SJSA1 (cell line): ENCODE data around the gene FERMT3. TPM values are rescaled to one million over a fixed set of nuclear protein-coding genes. Genes with fewer than 3 reads are reported as not detected.
A peak's percentile ranks its signal among the peaks of the same experiment; 100 is the strongest.

Source experiments
- DNase-seq, 2 experiments: peaks; one replicate each; pipeline ENCODE4 v3.0.0-alpha.2; 2015 to 2020; ENCODE audit warnings: low spot score in 2 of 2, low read depth in 1 of 2
- H3K27ac ChIP-seq: fragments of 250-450 bp; sonication (Bioruptor Pico); 2 replicates; pipeline ENCODE4 v1.5.1; 2020; ENCODE audit warnings: mild to moderate bottlenecking, moderate library complexity
- H3K27me3 ChIP-seq: fragments of 250-450 bp; sonication (Bioruptor Pico); replicated peaks from 2 replicates; pipeline ENCODE4 v1.5.1; 2020; ENCODE audit warnings: mild to moderate bottlenecking, moderate library complexity
- H3K36me3 ChIP-seq: fragments of 250-450 bp; sonication (Bioruptor Pico); 2 replicates; pipeline ENCODE4 v1.5.1; 2020; ENCODE audit warnings: mild to moderate bottlenecking
- H3K4me1 ChIP-seq: fragments of 250-450 bp; sonication (Bioruptor Pico); replicated peaks from 2 replicates; pipeline ENCODE4 v1.6.1; 2021; ENCODE audit warnings: mild to moderate bottlenecking
- H3K4me3 ChIP-seq: fragments of 250-450 bp; sonication (Bioruptor Pico); 2 replicates; pipeline ENCODE4 v1.5.1; 2020; ENCODE audit warnings: mild to moderate bottlenecking
- H3K9me3 ChIP-seq: fragments of 250-450 bp; sonication (Bioruptor Pico); replicated peaks from 2 replicates; pipeline ENCODE4 v1.5.1; 2020; ENCODE audit warnings: mild to moderate bottlenecking
- total RNA-seq: library from RNA; depleted of rRNA; stranded (reverse); fragments of >200 nt; shearing (Covaris generic); gene quantifications from 2 replicates; pipeline ENCODE4 v1.2.3, GENCODE V29; 2014

Gene FERMT3
- total RNA-seq, 1 experiment from 2014 or later, result 0.84 TPM

GRCh38 chr11:64178203-64178602 lies 28.3 kb upstream of the FERMT3 start:
- H3K4me3 ChIP-seq, result no peak overlapping the region
- H3K27me3 ChIP-seq, result no peaks in the 10 kb centered on the region
- H3K36me3 ChIP-seq, result no peaks in the 10 kb centered on the region; the same call in 1 of the 2 replicates
- peaks cover 8% of the 10 kb centered on the region; the same call in 1 of the 2 replicates for H3K9me3 ChIP-seq
- no peak overlapping the region for H3K27ac ChIP-seq
- peaks cover 9% of the 10 kb centered on the region for H3K4me1 ChIP-seq
- DNase-seq, result no peak

GRCh38 chr11:64178951-64179639 lies 27.4 kb upstream of the FERMT3 start:
- H3K36me3 ChIP-seq, result no peaks in the 10 kb centered on the region; the same call in 1 of the 2 replicates
- no peak for DNase-seq
- no peak overlapping the region for H3K4me3 ChIP-seq
- H3K9me3 ChIP-seq, result 0 out of 2 replicates have a peak, but pooled peaks cover 1% of the 10 kb centered on the region
- H3K27ac ChIP-seq, result no peak overlapping the region
- peaks cover 9% of the 10 kb centered on the region for H3K4me1 ChIP-seq
- no peaks in the 10 kb centered on the region for H3K27me3 ChIP-seq

GRCh38 chr11:64180891-64181290 lies 25.6 kb upstream of the FERMT3 start:
- no peaks in the 10 kb centered on the region for H3K27me3 ChIP-seq
- no peaks in the 10 kb centered on the region; the same call in 1 of the 2 replicates for H3K36me3 ChIP-seq
- DNase-seq, result no peak
- H3K27ac ChIP-seq, result peak overlapping the region; percentile 29; the same call in 1 of the 2 replicates
- H3K4me1 ChIP-seq, result peaks cover 17% of the 10 kb centered on the region
- H3K4me3 ChIP-seq, result no peak overlapping the region
- no peaks in the 10 kb centered on the region for H3K9me3 ChIP-seq

- H3K36me3 ChIP-seq, result no peaks in the 10 kb centered on the region; the same call in none of the 2 replicates
- DNase-seq, result peak; percentile 86 to 95
- H3K27me3 ChIP-seq, result no peaks in the 10 kb centered on the region
- H3K9me3 ChIP-seq, result no peaks in the 10 kb centered on the region
- no peak overlapping the region for H3K4me3 ChIP-seq
- peak overlapping the region; percentile 29 for H3K27ac ChIP-seq
- peaks cover 17% of the 10 kb centered on the region for H3K4me1 ChIP-seq
Measured at GRCh38 chr11:64181506-64182411, 24.8 kb upstream of the FERMT3 start.

DNA sequence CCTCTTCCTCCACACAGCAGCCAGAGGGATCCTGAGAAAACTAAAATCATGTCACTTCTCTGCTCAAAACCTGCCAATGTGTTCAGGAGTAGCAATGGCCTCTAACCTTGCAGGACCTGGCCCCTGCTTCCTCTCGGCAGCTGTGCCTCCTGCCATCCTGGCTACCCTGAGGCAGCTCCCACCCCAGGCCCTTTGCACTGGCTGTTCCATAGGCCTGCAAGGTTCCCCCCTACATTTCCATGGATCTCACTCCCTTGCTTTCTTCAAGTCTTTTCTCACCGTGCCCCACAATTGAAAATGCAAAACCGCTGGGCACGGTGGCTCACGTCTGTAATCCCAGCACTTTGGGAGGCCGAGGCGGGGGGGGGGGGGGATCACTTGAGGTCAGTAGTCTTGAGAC lies 22.6 kb upstream of the FERMT3 start:
- Histone ChIP-seq H3K4me1 (peaks cover 17% of the 10 kb centered on the region), H3K27ac (no peak overlapping the region), H3K9me3 (no peaks in the 10 kb centered on the region), H3K4me3 (no peak overlapping the region), H3K27me3 (no peaks in the 10 kb centered on the region), H3K36me3 (no peaks in the 10 kb centered on the region; the same call in none of the 2 replicates)
- DNase-seq, result no peak

GRCh38 chr11:64185175-64185692 lies 21.3 kb upstream of the FERMT3 start:
- no peaks in the 10 kb centered on the region; the same call in none of the 2 replicates for H3K36me3 ChIP-seq
- peak overlapping the region; percentile 58 for H3K27ac ChIP-seq
- H3K4me1 ChIP-seq, result peaks cover 17% of the 10 kb centered on the region
- H3K4me3 ChIP-seq, result peak overlapping the region; percentile 64
- no peaks in the 10 kb centered on the region for H3K9me3 ChIP-seq
- DNase-seq, result peak in 1 of 2 experiments; percentile 91
- H3K27me3 ChIP-seq, result no peaks in the 10 kb centered on the region

- peak; percentile 100 for DNase-seq
Measured at GRCh38 chr11:64185693-64186491, 20.6 kb upstream of the FERMT3 start, which contains the start of gene STIP1. Gene STIP1 (plus strand): TSS chr11:64186171. CDS start chr11:64186262, 91 bp downstream.

GRCh38 chr11:64186492-64187165 lies 19.9 kb upstream of the FERMT3 start:
- DNase-seq, result peak in 1 of 2 experiments; percentile 54
- Histone ChIP-seq H3K9me3 (no peaks in the 10 kb centered on the region), H3K4me3 (no peak overlapping the region), H3K27ac (no peak overlapping the region), H3K4me1 (peaks cover 12% of the 10 kb centered on the region), H3K27me3 (no peaks in the 10 kb centered on the region), H3K36me3 (peaks cover under 1% of the 10 kb centered on the region)

More at GRCh38 chr11:64185693-64186491, 20.6 kb upstream of the FERMT3 start, which contains the start of gene STIP1:
- H3K27me3 ChIP-seq, result no peaks in the 10 kb centered on the region
- H3K9me3 ChIP-seq, result no peaks in the 10 kb centered on the region
- H3K36me3 ChIP-seq, result no peaks in the 10 kb centered on the region; the same call in none of the 2 replicates
- H3K27ac ChIP-seq, result peak within 1 kb of the TSS; percentile 58
- peaks cover 17% of the 10 kb centered on the region for H3K4me1 ChIP-seq
- H3K4me3 ChIP-seq, result peak within 1 kb of the TSS; percentile 64

DNA sequence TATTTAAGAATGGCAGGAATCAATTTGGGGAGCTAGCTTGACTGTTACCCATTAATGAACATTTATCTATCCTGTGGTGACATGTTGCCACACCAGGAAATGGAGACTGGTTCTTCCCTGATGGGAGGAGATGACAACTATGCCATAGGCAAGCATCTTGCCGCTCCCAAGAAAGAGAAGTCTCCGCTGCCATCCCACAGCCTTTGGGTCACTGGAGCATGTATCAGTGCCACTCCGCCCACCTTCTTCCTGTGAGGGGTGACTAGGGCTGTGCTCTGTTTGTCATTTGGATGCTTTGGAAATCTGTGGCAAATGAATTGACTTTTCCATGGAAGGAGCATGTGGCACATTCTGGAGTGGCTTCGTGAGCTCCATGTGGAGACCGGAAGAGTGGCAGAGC lies 14.1 kb upstream of the FERMT3 start:
- H3K27ac ChIP-seq, result no peak overlapping the region
- peaks cover 58% of the 10 kb centered on the region for H3K36me3 ChIP-seq
- no peak for DNase-seq
- no peaks in the 10 kb centered on the region for H3K4me1 ChIP-seq
- no peaks in the 10 kb centered on the region for H3K27me3 ChIP-seq
- H3K9me3 ChIP-seq, result no peaks in the 10 kb centered on the region; the same call in 1 of the 2 replicates
- H3K4me3 ChIP-seq, result no peak overlapping the region

DNA sequence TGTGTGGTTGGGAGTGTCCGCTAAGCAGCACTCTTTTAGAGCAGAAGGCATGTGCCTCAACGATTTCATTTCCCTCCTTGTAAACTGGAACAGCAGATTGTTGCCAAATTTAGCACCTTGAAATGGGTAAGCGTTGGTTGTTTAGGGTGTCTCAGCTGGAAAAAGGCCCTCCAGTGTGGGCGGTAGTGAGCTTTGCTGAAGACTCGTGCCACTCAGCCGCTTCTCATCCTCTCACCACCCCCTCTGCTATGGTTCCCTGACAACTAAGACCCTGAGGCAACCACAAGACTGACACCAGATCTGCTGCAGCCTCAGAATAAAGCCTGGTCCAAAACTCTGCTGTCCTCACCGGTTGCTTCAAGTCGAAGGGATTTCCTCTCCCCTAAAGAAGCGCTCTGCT lies 9.9 kb upstream of the FERMT3 start:
- H3K36me3 ChIP-seq, result peaks cover 98% of the 10 kb centered on the region
- no peak overlapping the region for H3K27ac ChIP-seq

GRCh38 chr11:64198511-64198910 lies 8.0 kb upstream of the FERMT3 start:
- no peak overlapping the region for H3K4me3 ChIP-seq
- DNase-seq, result no peak
- no peak overlapping the region for H3K27ac ChIP-seq
- H3K9me3 ChIP-seq, result no peaks in the 10 kb centered on the region
- H3K36me3 ChIP-seq, result peaks cover 98% of the 10 kb centered on the region
- no peaks in the 10 kb centered on the region for H3K27me3 ChIP-seq
- no peaks in the 10 kb centered on the region for H3K4me1 ChIP-seq

More for the DNA sequence above, 9.9 kb upstream of the FERMT3 start:
- Histone ChIP-seq H3K9me3 (no peaks in the 10 kb centered on the region; the same call in 1 of the 2 replicates), H3K4me3 (no peak overlapping the region), H3K4me1 (no peaks in the 10 kb centered on the region), H3K27me3 (no peaks in the 10 kb centered on the region)
- no peak for DNase-seq

DNA sequence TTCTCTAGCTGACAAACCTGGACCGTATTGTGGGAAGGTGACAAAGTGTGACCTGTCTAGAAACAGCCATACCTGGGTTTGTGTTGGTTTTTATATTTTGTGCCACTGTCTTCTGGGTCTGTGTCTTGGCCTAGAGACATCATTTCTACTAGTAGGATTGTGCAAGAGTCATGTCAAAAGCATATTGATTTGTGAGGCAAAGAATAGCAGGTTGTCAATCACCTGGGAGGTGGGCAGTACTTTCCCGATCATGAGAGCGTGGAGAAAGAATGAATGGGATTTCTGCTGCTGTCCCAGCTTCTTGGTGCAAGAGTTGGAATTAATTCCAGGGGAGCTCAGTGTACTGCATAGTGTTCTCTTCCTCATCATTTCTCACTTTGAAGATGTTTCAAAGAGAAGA lies 5.0 kb upstream of the FERMT3 start:
- peaks cover 98% of the 10 kb centered on the region for H3K36me3 ChIP-seq
- no peak for DNase-seq
- H3K4me1 ChIP-seq, result peaks cover 5% of the 10 kb centered on the region
- H3K27me3 ChIP-seq, result no peaks in the 10 kb centered on the region
- no peaks in the 10 kb centered on the region for H3K9me3 ChIP-seq
- H3K27ac ChIP-seq, result no peak overlapping the region
- no peak overlapping the region for H3K4me3 ChIP-seq
